Stimulated activated CD8-positive, alpha-beta memory T cell treated with anti-CD3 and anti-CD28 coated beads, Interleukin-7, amount 100 ng/mL, for 24 hours (primary cell): ENCODE measurements around the gene THAP6.
"Not testable (repeated sequence)": the region's sequence is repeated elsewhere in the genome, so short reads cannot be mapped to it uniquely, and the experiment has no call there.

Source experiments
- DNase-seq: peaks from one replicate; pipeline ENCODE4 v3.0.0-alpha.2; 2020; ENCODE audit warnings: low read depth

The THAP6 gene

GRCh38 chr4:75525910-75526309 lies 11.6 kb downstream of the THAP6 start:
- no peak for DNase-seq

- DNase-seq: no peak
Observed at GRCh38 chr4:75527482-75527881, 13.2 kb downstream of the THAP6 start.

GRCh38 chr4:75530556-75531322 lies 16.5 kb downstream of the THAP6 start:
- no peak for DNase-seq

DNA sequence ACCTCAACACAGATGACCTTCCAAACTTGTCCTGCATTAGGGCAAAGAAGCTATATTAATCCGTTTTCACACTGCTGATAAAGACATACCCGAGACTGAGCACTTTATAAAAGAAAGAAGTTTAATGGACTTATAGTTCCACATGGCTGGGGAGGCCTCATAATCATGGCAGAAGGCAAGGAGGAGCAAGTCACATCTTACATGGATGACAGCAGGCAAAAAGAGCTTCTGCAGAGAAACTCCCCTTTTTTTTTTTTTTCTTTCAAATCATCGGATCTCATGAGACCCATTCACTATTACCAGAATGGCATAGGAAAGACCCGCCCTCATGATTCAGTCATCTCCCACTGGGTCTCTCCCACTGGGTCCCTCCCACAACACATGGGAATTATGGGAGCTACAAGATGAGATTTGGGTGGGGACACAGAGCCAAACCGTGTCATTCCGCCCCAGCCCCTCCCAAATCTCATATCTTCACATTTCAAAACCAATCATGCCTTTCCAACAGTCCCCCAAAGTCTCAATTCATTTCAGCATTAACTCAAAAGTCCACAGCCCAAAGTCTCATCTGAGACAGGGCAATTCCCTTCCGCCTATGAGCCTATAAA lies 17.4 kb downstream of the THAP6 start:
- DNase-seq: not testable (repeated sequence)

DNA sequence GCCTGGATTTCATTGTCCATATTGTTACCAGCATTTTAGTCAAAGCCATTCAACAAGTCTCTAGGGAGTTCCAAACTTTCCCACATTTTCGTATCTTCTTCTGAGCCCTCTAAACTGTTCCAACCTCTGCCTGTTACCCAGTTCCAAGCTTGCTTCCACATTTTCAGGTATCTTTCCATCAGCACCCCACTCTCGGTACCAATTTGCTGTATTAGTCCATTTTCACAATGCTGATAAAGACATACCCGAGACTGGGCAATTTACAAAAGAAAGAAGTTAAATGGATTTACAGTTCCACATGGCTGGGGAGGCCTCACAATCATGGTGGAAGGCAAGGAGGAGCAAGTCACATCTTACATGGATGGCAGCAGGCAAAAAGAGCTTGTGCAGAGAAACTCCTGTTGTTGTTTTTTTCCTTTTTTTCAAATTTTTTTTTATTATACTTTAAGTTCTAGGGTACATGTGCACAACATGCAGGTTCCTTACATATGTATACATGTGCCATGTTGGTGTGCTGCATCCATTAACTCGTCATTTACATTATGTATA lies 19.1 kb downstream of the THAP6 start:
- not testable (repeated sequence) for DNase-seq

- DNase-seq: not testable (repeated sequence)
Observed at GRCh38 chr4:75533926-75534325, 19.7 kb downstream of the THAP6 start.

GRCh38 chr4:75537308-75537707 lies 23.0 kb downstream of the THAP6 start:
- DNase-seq: not testable (repeated sequence)

DNA sequence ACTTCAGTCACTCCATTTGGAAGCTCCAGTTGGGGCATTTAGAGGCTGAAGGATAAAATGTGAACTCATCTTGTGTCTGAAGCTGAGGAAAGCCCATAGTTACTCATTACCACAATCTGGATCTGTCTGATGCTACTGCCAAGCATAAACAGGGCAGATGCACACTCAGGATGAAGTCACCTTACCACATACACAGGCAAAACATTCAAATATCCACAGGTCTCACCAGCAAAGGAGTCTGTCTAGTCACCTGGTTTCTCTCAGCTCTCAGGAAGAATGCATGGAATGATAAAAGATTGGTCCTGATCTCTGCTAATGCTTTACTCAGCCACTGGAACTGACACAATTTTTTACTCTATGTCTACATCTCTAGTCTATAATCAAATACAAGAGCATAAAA lies 28.6 kb downstream of the THAP6 start:
- no peak for DNase-seq

- DNase-seq: not testable (repeated sequence)
Observed at GRCh38 chr4:75544220-75544619, 29.9 kb downstream of the THAP6 start.

- no peak for DNase-seq
Observed at GRCh38 chr4:75544870-75545269, 30.6 kb downstream of the THAP6 start.

DNA sequence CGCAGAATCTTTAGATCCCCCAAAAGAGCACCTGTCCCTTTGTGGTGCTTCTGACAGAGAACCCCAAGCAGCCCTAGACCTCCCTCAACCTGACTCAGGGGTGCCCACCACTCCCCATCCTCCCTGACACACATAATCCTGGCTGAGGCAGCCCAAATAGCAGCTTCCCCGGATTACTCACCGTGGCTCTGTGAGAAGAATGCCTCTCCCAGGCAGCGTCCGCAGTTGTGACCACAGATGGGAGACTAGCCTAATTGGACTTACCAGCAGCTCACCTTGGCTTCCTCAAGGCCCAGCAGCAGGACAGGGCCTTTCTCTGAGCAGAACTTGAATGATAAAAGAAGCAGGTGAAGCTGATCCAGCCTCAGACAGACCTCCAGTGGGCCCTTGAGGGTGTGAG lies 31.3 kb downstream of the THAP6 start:
- DNase-seq: no peak

DNA sequence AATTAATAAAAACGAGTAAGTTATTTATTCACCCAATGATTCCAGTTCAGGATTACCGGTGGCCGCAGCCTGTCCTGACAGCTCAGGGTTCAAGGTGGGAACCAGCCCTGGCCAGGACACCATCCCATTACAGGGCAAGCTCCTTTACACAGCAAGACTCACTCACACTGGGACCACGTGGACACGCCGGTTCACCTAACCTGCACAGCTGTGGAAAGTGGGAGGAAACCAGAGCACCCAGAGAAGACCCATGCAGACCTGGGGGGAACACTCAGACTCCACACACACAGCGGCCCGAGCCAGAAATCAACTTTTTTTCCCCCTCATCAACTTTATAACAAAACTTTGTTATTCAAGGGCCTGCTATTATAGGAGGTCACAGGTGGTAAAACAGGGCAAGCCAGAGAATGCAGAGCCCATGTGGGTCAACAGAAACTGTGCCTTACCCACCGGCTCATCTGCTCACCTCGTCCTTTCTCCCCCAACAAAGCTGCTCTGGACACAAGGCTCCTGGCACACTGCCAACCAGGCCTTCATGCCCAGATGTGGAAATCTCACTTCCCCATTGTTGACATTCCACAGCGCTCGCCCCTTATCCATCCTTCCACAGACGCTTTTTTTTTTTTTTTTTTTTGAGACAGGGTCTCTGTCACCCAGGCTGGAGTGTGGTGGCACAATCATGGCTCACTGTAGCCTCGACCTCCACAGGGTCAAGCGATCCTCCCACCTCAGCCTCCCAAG lies 33.5 kb downstream of the THAP6 start:
- no peak for DNase-seq

DNA sequence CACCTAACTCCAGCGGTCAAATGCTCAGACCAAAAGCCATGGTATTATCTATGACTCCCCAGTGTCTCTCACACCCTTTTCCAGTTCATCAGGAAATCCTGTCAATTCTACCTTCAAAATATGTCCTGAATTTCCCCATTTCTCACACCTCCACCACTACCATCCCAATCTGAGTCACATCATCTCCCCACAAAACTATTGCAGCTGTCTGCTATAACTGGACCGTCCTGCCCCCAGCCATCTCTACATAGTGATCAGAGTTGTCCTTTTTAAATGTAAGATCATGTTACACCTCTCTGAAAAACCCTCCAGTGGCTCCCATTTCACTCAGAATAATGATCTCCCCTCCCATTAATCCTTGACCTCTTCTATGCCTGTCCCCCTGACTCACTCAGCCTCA lies 34.7 kb downstream of the THAP6 start:
- no peak for DNase-seq

DNA sequence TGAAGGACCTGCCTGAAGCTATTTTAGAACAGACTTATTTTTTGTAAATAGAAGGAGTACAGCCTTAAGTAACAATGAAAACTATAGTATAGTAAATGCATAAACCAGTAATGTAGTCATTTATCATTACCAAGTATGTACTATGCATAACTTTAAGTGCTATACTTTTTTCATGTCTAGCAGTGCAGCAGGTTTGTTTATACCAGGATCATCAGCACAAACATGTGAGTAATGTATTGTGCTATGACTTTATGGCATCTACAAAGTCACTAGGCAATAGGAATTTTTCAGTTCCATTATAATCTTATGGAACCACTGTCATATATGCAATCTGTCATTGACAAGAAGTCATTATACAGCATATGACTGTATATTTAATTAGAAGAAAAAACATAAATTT lies 38.2 kb downstream of the THAP6 start:
- DNase-seq: no peak

- no peak for DNase-seq
Observed at GRCh38 chr4:75555294-75556164, 41.3 kb downstream of the THAP6 start, which contains the start of gene ODAPH. ODAPH (plus strand) TSS chr4:75556066; CDS start chr4:75556083, 17 bp downstream.

GRCh38 chr4:75557696-75558095 lies 43.4 kb downstream of the THAP6 start:
- no peak for DNase-seq

GRCh38 chr4:75561789-75562188 lies 47.5 kb downstream of the THAP6 start:
- no peak for DNase-seq

- DNase-seq: no peak
Observed at GRCh38 chr4:75564023-75564422, 49.8 kb downstream of the THAP6 start.

DNA sequence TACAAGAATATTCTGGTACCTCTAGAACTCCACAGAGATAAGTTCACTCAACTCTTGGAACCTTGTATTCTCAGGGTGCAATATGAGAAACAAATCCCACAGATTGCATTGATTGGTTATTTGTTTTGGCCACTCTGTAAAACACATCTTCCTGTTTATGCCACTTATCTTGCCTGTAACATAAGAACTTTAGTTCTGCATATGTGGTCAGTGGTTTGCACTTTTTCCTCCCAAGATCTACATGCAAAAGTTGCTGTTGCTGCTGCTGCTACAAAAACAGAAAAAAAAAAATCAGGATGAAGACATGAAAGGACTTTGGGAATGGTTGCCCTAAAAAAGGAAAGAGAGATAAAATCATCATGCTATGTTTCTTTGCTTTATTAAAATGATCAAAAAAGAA lies 51.2 kb downstream of the THAP6 start:
- no peak for DNase-seq

GRCh38 chr4:75566911-75567310 lies 52.6 kb downstream of the THAP6 start:
- DNase-seq: no peak

- no peak for DNase-seq
Observed at GRCh38 chr4:75567725-75568124, 53.5 kb downstream of the THAP6 start.
